Dedifferentiated amniotic fluid mesenchymal stem cell (primary cell): ENCODE results near the gene RETREG1.
"Not testable (repeated sequence)": the region's sequence is repeated elsewhere in the genome, so short reads cannot be mapped to it uniquely, and the experiment has no call there.

Experiments used
- DNase-seq: peaks from one replicate; pipeline ENCODE4 v3.0.0-alpha.2; 2016; ENCODE audit errors: extremely low spot score

Gene RETREG1, protein sequence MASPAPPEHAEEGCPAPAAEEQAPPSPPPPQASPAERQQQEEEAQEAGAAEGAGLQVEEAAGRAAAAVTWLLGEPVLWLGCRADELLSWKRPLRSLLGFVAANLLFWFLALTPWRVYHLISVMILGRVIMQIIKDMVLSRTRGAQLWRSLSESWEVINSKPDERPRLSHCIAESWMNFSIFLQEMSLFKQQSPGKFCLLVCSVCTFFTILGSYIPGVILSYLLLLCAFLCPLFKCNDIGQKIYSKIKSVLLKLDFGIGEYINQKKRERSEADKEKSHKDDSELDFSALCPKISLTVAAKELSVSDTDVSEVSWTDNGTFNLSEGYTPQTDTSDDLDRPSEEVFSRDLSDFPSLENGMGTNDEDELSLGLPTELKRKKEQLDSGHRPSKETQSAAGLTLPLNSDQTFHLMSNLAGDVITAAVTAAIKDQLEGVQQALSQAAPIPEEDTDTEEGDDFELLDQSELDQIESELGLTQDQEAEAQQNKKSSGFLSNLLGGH

GRCh38 chr5:16616536-16617273 is at the start of gene RETREG1:
Gene RETREG1, minus strand, starts transcription at chr5:16616997. Its CDS starts 26 bp downstream, at chr5:16616971.
- no peak for DNase-seq

DNA sequence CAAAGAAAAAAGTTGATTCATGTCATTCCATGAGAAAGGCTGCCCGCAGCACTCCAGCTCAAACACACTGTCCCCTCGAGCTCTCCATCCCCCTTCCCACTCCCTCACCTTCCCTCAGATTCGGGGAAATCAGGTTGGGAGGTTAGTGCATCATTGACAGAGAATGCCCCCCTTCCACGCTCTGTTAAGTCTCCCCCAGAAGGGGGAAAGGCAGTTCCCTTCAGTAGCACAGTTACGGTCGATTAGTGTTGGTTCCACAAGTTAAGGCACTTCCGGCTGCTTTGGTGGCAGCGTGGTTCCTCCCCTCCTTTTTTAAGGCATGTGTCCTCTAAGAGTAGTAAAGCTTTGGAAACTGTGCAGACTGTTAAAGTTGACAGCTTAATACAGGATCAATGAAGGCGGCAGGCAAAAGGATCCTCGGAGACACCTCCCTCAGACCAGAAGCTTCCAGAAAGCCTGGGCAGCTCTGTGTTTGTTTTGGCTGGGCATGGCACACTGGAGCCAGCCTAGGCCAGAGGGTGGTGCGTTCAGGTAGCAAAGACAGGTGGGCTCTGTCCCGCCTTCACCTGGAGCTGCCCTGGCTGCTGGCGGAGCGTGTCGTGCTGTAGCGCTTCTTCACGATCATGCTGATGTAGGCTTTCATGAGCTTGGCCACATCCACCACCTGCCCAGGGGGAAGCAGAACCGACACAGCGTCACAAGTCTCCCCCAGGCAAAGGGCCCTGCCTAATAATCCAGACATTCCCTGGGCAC is 49.5 kb upstream of the RETREG1 start:
- no peak for DNase-seq

GRCh38 chr5:16665601-16666000 is 48.8 kb upstream of the RETREG1 start:
- DNase-seq: no peak

GRCh38 chr5:16664368-16664767 is 47.6 kb upstream of the RETREG1 start:
- no peak for DNase-seq

DNA sequence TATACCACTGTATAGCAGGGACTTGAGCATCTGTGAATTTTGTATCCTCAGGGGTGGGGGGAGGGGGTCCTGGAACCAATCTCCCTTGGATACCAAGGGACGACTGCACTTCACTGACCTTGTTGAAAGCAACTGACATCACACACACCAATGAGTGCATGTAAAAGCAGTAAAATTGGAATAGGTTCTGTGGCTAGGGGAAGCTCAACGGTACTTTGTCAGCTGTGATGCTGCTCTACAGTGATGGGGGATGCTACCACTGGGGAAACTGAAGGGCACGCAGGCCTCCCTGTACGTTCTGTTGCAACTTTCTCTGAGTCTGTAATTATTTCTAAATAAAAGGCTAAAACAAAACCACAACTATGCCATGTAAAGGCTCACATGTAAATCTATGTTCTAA is 47.0 kb upstream of the RETREG1 start:
- DNase-seq: no peak

DNA sequence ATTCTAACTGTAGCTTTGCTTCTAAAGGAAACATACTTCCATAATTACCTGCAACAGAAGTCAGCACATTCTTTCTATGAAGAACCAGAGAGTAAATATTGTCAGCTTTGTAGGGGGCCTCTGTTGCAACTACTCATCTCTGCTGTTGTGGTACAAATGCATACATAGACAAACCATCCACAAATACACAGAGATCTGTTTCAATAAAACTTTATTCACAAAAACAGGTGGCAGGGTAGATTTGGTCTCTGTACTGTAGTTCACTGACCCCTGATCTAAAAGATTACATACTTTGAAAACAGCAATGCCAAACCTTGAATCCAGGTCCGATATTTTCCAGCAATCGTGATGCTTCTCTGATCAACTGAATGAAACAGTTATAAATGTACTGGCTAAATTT is 44.9 kb upstream of the RETREG1 start:
- DNase-seq: no peak

DNA sequence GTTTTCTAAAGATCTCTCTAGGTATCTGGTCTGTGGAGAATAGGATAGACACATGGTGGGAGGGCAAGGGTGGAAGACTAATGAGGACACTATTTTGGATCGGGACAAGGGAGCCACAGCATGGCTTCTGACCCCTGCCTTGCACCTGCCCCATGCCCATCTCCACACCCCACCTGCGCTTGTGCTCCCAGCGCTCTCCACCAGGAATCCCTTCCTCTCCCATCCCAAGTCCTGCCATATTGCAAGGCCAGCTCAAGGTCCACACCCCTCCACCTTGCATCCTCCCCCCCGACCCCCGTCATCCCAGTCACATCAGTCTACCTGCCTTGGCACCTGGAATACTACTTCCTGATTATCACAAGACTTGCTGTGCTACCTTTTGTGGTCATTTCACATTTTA is 44.2 kb upstream of the RETREG1 start:
- DNase-seq: no peak

DNA sequence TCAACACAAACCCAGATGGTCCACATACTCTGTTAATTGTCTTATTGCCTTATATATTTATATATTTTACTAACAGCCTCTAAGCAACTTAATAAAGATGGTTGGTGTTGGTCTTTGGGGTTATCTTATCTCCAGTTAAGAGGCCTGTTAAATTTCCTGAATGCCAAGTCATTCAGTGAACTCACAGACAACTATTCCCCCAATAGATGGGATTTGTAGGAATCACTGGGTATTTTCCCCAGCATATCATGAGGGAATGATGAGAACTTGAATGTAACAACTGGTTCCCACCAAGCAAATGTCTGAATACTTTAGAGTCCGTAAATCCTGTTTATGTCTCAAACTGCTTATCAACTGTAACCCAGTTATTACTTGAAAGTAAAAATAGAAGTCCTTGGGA is 42.7 kb upstream of the RETREG1 start:
- DNase-seq: no peak

GRCh38 chr5:16656561-16657191 is 39.9 kb upstream of the RETREG1 start:
- DNase-seq: no peak

DNA sequence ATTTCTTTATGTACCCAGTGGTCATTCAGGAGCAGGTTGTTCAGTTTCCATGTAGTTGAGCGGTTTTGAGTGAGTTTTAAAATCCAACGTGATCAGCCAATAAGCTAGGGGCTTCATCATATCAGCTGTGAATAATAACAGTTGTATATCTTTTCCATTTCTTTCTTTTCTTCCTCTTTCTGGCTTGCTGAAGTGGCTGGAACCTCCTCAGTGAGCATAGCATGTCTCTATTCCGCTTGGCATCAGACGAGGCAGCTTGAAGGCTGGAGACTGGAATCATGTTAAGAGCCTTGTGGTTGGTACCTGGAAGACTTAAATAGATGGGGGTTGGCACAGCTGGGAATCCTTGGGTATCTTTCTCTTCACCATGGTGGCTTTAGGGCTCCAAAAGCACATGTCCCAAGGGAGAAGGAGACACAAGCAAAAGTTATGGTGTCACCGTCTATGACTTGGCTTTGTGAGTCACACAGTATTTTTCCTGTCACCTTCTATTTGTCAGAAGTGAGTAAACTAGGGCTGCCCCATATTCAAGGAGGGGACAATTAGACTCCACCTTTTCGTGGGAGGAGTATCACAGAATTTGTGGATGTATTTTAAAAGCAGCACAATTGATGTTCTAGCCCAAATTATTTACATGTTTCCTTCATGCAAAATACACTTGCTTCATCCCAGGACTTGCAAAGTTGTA is 38.0 kb upstream of the RETREG1 start:
- no peak for DNase-seq

- not testable (repeated sequence) for DNase-seq
Measured at GRCh38 chr5:16648739-16649138, 31.9 kb upstream of the RETREG1 start.

GRCh38 chr5:16644301-16644889 is 27.6 kb upstream of the RETREG1 start:
- DNase-seq: no peak

- DNase-seq: no peak
Measured at GRCh38 chr5:16642867-16643266, 26.1 kb upstream of the RETREG1 start.

DNA sequence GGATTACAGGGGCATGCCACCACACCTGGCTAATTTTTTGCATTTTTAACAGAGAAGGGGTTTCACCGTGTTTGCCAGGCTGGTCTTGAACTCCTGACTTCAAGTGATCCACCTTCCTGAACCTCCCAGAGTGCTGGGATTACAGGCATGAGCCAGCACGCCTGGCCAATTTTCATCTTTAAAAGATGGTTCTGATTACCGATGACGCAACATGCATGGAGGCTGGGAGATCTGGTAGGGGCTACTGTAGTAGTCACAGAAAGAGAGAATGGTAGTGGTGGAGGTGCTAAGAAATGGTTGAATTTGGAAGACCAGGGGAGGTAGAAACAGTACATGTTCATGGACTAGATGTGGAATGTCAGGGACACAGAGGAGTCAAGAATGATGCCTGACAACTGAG is 22.4 kb upstream of the RETREG1 start:
- no peak for DNase-seq

GRCh38 chr5:16628376-16628775 is 11.6 kb upstream of the RETREG1 start:
- no peak for DNase-seq

- DNase-seq: no peak
Measured at GRCh38 chr5:16626696-16627264, 10.0 kb upstream of the RETREG1 start.

DNA sequence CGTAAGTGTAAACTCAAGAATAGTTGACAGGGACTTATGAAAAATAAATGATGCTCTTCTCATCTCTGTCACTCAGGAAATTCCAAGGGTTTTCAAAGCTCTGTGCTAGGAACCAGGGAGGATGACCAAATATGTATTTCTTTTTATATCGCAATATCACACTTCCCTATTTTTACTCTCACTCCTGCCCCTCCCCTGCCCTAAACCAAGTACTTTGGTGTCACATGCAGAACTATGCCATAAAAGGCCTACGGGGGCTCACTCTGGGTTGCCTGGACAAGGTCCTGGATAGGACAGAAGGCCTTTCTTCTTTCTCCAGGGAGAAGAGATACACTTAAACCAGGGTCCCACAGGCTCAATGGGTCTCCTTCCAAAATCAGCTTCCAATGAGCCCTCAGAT is 8.3 kb upstream of the RETREG1 start:
- DNase-seq: no peak

- no peak for DNase-seq
Measured at GRCh38 chr5:16619136-16619535, 2.3 kb upstream of the RETREG1 start.

GRCh38 chr5:16618138-16618897 is 1.5 kb upstream of the RETREG1 start:
- no peak for DNase-seq
